WTC11 (cell line): ENCODE results near the gene MEAF6. TPM values are rescaled to one million over a fixed set of nuclear protein-coding genes. Genes with fewer than 3 reads are reported as not detected.

Experiments
- ATAC-seq: fragments of 200-7000 bp; cut with Tn5 transposase; 2 replicates; pipeline ENCODE4 v1.10.0; 2021; ENCODE audit warnings: mild to moderate bottlenecking, moderate library complexity
- CTCF ChIA-PET: fragments of 300-600 bp; sonication (Branson Sonifier 250); formaldehyde crosslinking; loops from one replicate; lab custom pipeline; 2021; ENCODE audit warnings: antibody characterized with exemption; lab: Charles Lee
- POLR2A ChIA-PET: fragments of 350-600 bp; sonication (Branson Sonifier 250); formaldehyde crosslinking; loops from one replicate; lab custom pipeline; 2021; ENCODE audit warnings: antibody characterized with exemption; lab: Charles Lee
- DNase-seq: peaks from one replicate; pipeline ENCODE4 v3.0.0; 2021; ENCODE audit warnings: low spot score
- H3K27ac Mint-ChIP-seq: 2 replicates; pipeline ENCODE4 v1.8.0; 2021; ENCODE audit warnings: mixed read lengths
- H3K27me3 Mint-ChIP-seq: 2 replicates; pipeline ENCODE4 v1.8.0; 2021; ENCODE audit warnings: low read depth, mild to moderate bottlenecking, moderate library complexity, mixed read lengths
- H3K36me3 Mint-ChIP-seq: 2 replicates; pipeline ENCODE4 v1.8.0; 2021; ENCODE audit warnings: mixed read lengths
- H3K4me1 Mint-ChIP-seq: 2 replicates; pipeline ENCODE4 v1.8.0; 2022; ENCODE audit warnings: mixed read lengths
- H3K4me3 Mint-ChIP-seq: 2 replicates; pipeline ENCODE4 v1.8.0; 2021; ENCODE audit warnings: mild to moderate bottlenecking, moderate library complexity, mixed read lengths
- H3K9me3 Mint-ChIP-seq: 2 replicates; pipeline ENCODE4 v1.8.0; 2021; ENCODE audit warnings: mixed read lengths
- ATF1 ChIP-seq: sonication (generic); formaldehyde crosslinking; IDR thresholded peaks from 2 replicates; pipeline ENCODE4 v1.8.1; 2023; ENCODE audit warnings: mild to moderate bottlenecking, moderate library complexity, missing genetic modification reagents
- CBFB ChIP-seq: sonication (generic); formaldehyde crosslinking; IDR thresholded peaks from 2 replicates; pipeline ENCODE4 v1.8.1; 2022; ENCODE audit warnings: mild to moderate bottlenecking, low read depth, missing genetic modification reagents
- CREB1 ChIP-seq: sonication (generic); formaldehyde crosslinking; IDR thresholded peaks from 2 replicates; pipeline ENCODE4 v1.8.0; 2023; ENCODE audit warnings: mild to moderate bottlenecking, missing genetic modification reagents
- ELF4 ChIP-seq: sonication (generic); formaldehyde crosslinking; IDR thresholded peaks from 2 replicates; pipeline ENCODE4 v1.8.1; 2022; ENCODE audit warnings: low read depth, mild to moderate bottlenecking, moderate library complexity, missing genetic modification reagents
- EMX1 ChIP-seq: fragments of 250-450 bp; sonication (Bioruptor Pico); IDR thresholded peaks from 2 replicates; pipeline ENCODE4 v1.8.0; 2021; ENCODE audit warnings: mild to moderate bottlenecking
- ERG ChIP-seq: fragments of 250-450 bp; sonication (Bioruptor Pico); IDR thresholded peaks from 2 replicates; pipeline ENCODE4 v1.8.0; 2021; ENCODE audit warnings: mild to moderate bottlenecking
- GABPB1 ChIP-seq: sonication (generic); formaldehyde crosslinking; IDR thresholded peaks from 2 replicates; pipeline ENCODE4 v1.8.1; 2023; ENCODE audit warnings: mild to moderate bottlenecking, missing genetic modification reagents
- GTF2I ChIP-seq: fragments of 250-450 bp; sonication (Bioruptor Pico); conservative IDR thresholded peaks from 2 replicates; pipeline ENCODE4 v1.4.0; 2021; ENCODE audit warnings: mild to moderate bottlenecking
- KAT7 ChIP-seq: sonication (generic); formaldehyde crosslinking; IDR thresholded peaks from 2 replicates; pipeline ENCODE4 v1.8.1; 2023; ENCODE audit warnings: missing genetic modification reagents, mild to moderate bottlenecking, borderline replicate concordance
- MYBL2 ChIP-seq: sonication (generic); formaldehyde crosslinking; IDR thresholded peaks from 2 replicates; pipeline ENCODE4 v1.8.1; 2023; ENCODE audit warnings: mild to moderate bottlenecking, moderate library complexity, missing genetic modification reagents
- NFYB ChIP-seq: sonication (generic); formaldehyde crosslinking; conservative IDR thresholded peaks from 2 replicates; pipeline ENCODE4 v1.8.0; 2022; ENCODE audit warnings: low read depth, missing genetic modification reagents
- NR1H2 ChIP-seq: sonication (generic); formaldehyde crosslinking; IDR thresholded peaks from 2 replicates; pipeline ENCODE4 v1.9.0; 2021; ENCODE audit warnings: mild to moderate bottlenecking, moderate library complexity, missing genetic modification reagents
- SMAD4 ChIP-seq: sonication (generic); formaldehyde crosslinking; IDR thresholded peaks from 2 replicates; pipeline ENCODE4 v1.8.0; 2022; ENCODE audit warnings: mild to moderate bottlenecking, missing genetic modification reagents
- SOX15 ChIP-seq: fragments of 250-450 bp; sonication (Bioruptor Pico); IDR thresholded peaks from 2 replicates; pipeline ENCODE4 v1.9.0; 2021; ENCODE audit warnings: mild to moderate bottlenecking
- ZBTB21 ChIP-seq: sonication (generic); formaldehyde crosslinking; IDR thresholded peaks from 2 replicates; pipeline ENCODE4 v1.8.1; 2023; ENCODE audit warnings: mild to moderate bottlenecking, missing genetic modification reagents, borderline replicate concordance
- ZBTB43 ChIP-seq: sonication (generic); formaldehyde crosslinking; IDR thresholded peaks from 2 replicates; pipeline ENCODE4 v1.8.1; 2023; ENCODE audit warnings: mild to moderate bottlenecking, missing genetic modification reagents
- ZNF138 ChIP-seq: sonication (generic); formaldehyde crosslinking; conservative IDR thresholded peaks from 2 replicates; pipeline ENCODE4 v1.8.1; 2022; ENCODE audit warnings: mild to moderate bottlenecking, moderate library complexity, missing genetic modification reagents
- ZNF263 ChIP-seq: sonication (generic); formaldehyde crosslinking; IDR thresholded peaks from 2 replicates; pipeline ENCODE4 v1.8.1; 2022; ENCODE audit warnings: low read depth, mild to moderate bottlenecking, moderate library complexity, missing genetic modification reagents
- ZNF512 ChIP-seq: sonication (generic); formaldehyde crosslinking; IDR thresholded peaks from 2 replicates; pipeline ENCODE4 v1.8.1; 2022; ENCODE audit warnings: missing genetic modification reagents, borderline replicate concordance
- total RNA-seq: library from RNA; stranded (reverse); gene quantifications from 3 replicates; pipeline ENCODE4 v1.2.3, GENCODE V29; 2021
- TF ChIP-seq, protein P1 (sequence below): sonication (generic); formaldehyde crosslinking; IDR thresholded peaks from 2 replicates; pipeline ENCODE4 v1.8.0; 2022; ENCODE audit warnings: mild to moderate bottlenecking, missing genetic modification reagents
- TF ChIP-seq, protein P2 (sequence below): sonication (generic); formaldehyde crosslinking; IDR thresholded peaks from 2 replicates; pipeline ENCODE4 v1.8.1; 2023; ENCODE audit warnings: mild to moderate bottlenecking, missing genetic modification reagents, borderline replicate concordance
- TF ChIP-seq, protein P3 (sequence below): fragments of 250-450 bp; sonication (Bioruptor Pico); IDR thresholded peaks from 2 replicates; pipeline ENCODE4 v1.9.0; 2021; ENCODE audit warnings: moderate library complexity, mild to moderate bottlenecking, inconsistent platforms, borderline replicate concordance
- TF ChIP-seq, protein P4 (sequence below): sonication (generic); formaldehyde crosslinking; IDR thresholded peaks from 2 replicates; pipeline ENCODE4 v1.8.1; 2023; ENCODE audit warnings: mild to moderate bottlenecking, moderate library complexity, missing genetic modification reagents
- TF ChIP-seq, protein P5 (sequence below): sonication (generic); formaldehyde crosslinking; IDR thresholded peaks from 2 replicates; pipeline ENCODE4 v1.8.1; 2022; ENCODE audit warnings: mild to moderate bottlenecking, moderate library complexity, missing genetic modification reagents

MEAF6 gene
- total RNA-seq, 1 experiment from 2014 or later, result 37.4 TPM

GRCh38 chr1:37502104-37502503 lies 12.5 kb downstream of the MEAF6 start:
- POLR2A ChIA-PET, result interaction anchor here (0.6 kb wide), 1 partner anchor 795 kb away, joined by 4 read pairs; no protein-coding TSS in a partner anchor
- Mint-ChIP-seq H3K27me3 (no peaks in the 10 kb centered on the region), H3K27ac (no peak overlapping the region), H3K9me3 (no peaks in the 10 kb centered on the region), H3K36me3 (peaks cover 33% of the 10 kb centered on the region), H3K4me3 (no peak overlapping the region), H3K4me1 (no peaks in the 10 kb centered on the region)
- DNase-seq (no peak), ATAC-seq (no peak)
- CTCF ChIA-PET, result interaction anchor here (3.1 kb wide), 1 partner anchor 12 kb away, joined by 11 read pairs; the partner anchor contains the start of gene MEAF6
- TF ChIP-seq NR1H2 (CRISPR knock-in tag) (no peak), ZBTB21 (CRISPR knock-in tag) (no peak), MYBL2 (CRISPR knock-in tag) (no peak), GABPB1 (CRISPR knock-in tag) (no peak), CREB1 (CRISPR knock-in tag) (no peak), KAT7 (CRISPR knock-in tag) (no peak), ZNF138 (CRISPR knock-in tag) (no peak), ATF1 (CRISPR knock-in tag) (no peak), ERG (CRISPR knock-in tag) (no peak), SOX15 (CRISPR knock-in tag) (no peak), ZBTB43 (no peak)
- TF ChIP-seq, protein P1, sequence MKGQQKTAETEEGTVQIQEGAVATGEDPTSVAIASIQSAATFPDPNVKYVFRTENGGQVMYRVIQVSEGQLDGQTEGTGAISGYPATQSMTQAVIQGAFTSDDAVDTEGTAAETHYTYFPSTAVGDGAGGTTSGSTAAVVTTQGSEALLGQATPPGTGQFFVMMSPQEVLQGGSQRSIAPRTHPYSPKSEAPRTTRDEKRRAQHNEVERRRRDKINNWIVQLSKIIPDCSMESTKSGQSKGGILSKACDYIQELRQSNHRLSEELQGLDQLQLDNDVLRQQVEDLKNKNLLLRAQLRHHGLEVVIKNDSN (CRISPR knock-in tag), result no peak
- TF ChIP-seq, protein P2, sequence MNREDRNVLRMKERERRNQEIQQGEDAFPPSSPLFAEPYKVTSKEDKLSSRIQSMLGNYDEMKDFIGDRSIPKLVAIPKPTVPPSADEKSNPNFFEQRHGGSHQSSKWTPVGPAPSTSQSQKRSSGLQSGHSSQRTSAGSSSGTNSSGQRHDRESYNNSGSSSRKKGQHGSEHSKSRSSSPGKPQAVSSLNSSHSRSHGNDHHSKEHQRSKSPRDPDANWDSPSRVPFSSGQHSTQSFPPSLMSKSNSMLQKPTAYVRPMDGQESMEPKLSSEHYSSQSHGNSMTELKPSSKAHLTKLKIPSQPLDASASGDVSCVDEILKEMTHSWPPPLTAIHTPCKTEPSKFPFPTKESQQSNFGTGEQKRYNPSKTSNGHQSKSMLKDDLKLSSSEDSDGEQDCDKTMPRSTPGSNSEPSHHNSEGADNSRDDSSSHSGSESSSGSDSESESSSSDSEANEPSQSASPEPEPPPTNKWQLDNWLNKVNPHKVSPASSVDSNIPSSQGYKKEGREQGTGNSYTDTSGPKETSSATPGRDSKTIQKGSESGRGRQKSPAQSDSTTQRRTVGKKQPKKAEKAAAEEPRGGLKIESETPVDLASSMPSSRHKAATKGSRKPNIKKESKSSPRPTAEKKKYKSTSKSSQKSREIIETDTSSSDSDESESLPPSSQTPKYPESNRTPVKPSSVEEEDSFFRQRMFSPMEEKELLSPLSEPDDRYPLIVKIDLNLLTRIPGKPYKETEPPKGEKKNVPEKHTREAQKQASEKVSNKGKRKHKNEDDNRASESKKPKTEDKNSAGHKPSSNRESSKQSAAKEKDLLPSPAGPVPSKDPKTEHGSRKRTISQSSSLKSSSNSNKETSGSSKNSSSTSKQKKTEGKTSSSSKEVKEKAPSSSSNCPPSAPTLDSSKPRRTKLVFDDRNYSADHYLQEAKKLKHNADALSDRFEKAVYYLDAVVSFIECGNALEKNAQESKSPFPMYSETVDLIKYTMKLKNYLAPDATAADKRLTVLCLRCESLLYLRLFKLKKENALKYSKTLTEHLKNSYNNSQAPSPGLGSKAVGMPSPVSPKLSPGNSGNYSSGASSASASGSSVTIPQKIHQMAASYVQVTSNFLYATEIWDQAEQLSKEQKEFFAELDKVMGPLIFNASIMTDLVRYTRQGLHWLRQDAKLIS (CRISPR knock-in tag), result no peak
- TF ChIP-seq, protein P3, sequence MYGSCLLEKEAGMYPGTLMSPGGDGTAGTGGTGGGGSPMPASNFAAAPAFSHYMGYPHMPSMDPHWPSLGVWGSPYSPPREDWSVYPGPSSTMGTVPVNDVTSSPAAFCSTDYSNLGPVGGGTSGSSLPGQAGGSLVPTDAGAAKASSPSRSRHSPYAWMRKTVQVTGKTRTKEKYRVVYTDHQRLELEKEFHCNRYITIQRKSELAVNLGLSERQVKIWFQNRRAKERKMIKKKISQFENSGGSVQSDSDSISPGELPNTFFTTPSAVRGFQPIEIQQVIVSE (CRISPR knock-in tag), result no peak

DNA sequence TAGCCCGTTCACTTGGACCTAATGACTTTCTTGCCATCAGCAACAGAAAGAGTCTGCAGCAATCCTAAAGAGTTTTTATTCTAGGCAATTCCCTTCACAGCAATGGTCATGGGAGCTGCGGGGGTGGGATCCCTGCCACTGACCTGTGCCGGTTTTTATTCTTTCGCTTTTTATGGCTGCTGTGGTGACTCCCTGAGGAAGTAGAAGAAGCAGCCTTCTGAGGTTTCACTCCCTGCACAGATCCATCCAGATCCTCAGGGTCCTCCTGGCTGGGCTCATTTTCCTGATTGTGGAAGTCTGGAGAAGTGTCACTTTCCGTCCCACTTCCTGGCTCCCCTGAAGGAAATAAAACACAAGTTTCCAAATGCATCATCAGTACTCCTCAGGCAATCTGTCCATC lies 12.9 kb downstream of the MEAF6 start:
- no peak for DNase-seq
- POLR2A ChIA-PET, result no interaction called here
- H3K4me3 Mint-ChIP-seq, result no peak overlapping the region
- H3K27ac Mint-ChIP-seq, result no peak overlapping the region
- H3K4me1 Mint-ChIP-seq, result no peaks in the 10 kb centered on the region
- CTCF ChIA-PET, result interaction anchor here (3.1 kb wide), 1 partner anchor 13 kb away, joined by 11 read pairs; the partner anchor contains the start of gene MEAF6
- no peak for ATAC-seq
- H3K36me3 Mint-ChIP-seq, result peaks cover 32% of the 10 kb centered on the region
- no peaks in the 10 kb centered on the region for H3K27me3 Mint-ChIP-seq
- no peaks in the 10 kb centered on the region for H3K9me3 Mint-ChIP-seq
- no peak for TF ChIP-seq ELF4 (CRISPR knock-in tag)
- TF ChIP-seq, protein P4, sequence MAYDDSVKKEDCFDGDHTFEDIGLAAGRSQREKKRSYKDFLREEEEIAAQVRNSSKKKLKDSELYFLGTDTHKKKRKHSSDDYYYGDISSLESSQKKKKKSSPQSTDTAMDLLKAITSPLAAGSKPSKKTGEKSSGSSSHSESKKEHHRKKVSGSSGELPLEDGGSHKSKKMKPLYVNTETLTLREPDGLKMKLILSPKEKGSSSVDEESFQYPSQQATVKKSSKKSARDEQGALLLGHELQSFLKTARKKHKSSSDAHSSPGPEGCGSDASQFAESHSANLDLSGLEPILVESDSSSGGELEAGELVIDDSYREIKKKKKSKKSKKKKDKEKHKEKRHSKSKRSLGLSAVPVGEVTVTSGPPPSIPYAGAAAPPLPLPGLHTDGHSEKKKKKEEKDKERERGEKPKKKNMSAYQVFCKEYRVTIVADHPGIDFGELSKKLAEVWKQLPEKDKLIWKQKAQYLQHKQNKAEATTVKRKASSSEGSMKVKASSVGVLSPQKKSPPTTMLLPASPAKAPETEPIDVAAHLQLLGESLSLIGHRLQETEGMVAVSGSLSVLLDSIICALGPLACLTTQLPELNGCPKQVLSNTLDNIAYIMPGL, result no peak
- TF ChIP-seq SMAD4 (CRISPR knock-in tag), result no peak
- TF ChIP-seq NFYB (CRISPR knock-in tag), result no peak
- TF ChIP-seq ZNF512 (CRISPR knock-in tag), result no peak
- no peak for TF ChIP-seq GTF2I (CRISPR knock-in tag)
- no peak for TF ChIP-seq CBFB (CRISPR knock-in tag)
- TF ChIP-seq, protein P5, sequence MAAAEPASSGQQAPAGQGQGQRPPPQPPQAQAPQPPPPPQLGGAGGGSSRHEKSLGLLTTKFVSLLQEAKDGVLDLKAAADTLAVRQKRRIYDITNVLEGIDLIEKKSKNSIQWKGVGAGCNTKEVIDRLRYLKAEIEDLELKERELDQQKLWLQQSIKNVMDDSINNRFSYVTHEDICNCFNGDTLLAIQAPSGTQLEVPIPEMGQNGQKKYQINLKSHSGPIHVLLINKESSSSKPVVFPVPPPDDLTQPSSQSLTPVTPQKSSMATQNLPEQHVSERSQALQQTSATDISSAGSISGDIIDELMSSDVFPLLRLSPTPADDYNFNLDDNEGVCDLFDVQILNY, result no peak
- no peak for TF ChIP-seq ZNF263
- no peak for TF ChIP-seq NR1H2 (CRISPR knock-in tag)
- TF ChIP-seq EMX1 (CRISPR knock-in tag), result no peak
- no peak for TF ChIP-seq GABPB1 (CRISPR knock-in tag)
- TF ChIP-seq KAT7 (CRISPR knock-in tag), result no peak
